ENCODE measurements around the gene LRRC4.

Gene LRRC4

DNA sequence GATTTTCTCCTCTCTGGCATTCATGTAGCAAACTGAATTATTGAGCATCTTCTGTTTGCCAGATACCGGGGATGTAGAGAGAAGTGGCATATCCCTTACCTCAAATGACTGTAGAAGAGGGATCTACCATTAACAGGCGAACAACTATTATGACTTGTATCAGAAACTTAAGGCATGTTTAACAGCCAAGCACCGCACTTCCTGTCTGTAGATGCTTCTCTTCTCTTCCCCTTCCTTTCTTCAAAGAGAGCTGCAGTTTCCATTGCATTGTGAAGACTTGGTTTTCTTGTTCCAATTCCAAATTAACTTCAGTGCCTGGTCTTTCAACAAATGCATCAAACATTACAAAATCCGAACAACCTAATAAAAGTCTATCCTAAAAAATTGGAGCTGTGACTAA, 49.3 kb downstream of the LRRC4 start:
- no peak overlapping the region for H3K4me3 ChIP-seq (ENCODE audit: low read length)
- no peak for DNase-seq (ENCODE audit: low read depth)
- TF ChIP-seq, protein P1, sequence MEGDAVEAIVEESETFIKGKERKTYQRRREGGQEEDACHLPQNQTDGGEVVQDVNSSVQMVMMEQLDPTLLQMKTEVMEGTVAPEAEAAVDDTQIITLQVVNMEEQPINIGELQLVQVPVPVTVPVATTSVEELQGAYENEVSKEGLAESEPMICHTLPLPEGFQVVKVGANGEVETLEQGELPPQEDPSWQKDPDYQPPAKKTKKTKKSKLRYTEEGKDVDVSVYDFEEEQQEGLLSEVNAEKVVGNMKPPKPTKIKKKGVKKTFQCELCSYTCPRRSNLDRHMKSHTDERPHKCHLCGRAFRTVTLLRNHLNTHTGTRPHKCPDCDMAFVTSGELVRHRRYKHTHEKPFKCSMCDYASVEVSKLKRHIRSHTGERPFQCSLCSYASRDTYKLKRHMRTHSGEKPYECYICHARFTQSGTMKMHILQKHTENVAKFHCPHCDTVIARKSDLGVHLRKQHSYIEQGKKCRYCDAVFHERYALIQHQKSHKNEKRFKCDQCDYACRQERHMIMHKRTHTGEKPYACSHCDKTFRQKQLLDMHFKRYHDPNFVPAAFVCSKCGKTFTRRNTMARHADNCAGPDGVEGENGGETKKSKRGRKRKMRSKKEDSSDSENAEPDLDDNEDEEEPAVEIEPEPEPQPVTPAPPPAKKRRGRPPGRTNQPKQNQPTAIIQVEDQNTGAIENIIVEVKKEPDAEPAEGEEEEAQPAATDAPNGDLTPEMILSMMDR (conservative IDR thresholded peaks at IDR 0.05; ENCODE audit: low read length) = no peak

DNA sequence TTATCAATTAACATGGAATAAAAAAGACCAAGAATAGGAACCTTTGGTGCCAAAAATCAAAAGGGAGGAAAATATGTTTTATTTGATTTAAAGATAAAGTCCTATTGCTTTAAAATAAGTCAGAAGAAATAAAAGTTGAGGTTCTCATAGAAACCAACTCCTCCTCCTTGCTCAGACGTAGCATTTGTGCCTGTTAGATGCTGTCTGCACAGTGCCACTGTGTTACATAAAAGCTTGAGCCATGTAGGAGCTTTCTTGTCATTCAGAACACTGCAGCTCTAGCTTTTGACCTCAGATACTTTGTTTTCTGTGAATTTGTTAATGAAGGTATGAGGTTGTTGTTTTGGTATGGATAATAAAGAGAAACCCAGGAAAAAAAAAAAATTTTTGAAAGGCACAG, 50.3 kb downstream of the LRRC4 start:
- H3K4me3 ChIP-seq (ENCODE audit: low read length) = no peak overlapping the region
- TF ChIP-seq, protein P1 (conservative IDR thresholded peaks at IDR 0.05; ENCODE audit: low read length) = no peak
- DNase-seq (ENCODE audit: low read depth) = no peak

DNA sequence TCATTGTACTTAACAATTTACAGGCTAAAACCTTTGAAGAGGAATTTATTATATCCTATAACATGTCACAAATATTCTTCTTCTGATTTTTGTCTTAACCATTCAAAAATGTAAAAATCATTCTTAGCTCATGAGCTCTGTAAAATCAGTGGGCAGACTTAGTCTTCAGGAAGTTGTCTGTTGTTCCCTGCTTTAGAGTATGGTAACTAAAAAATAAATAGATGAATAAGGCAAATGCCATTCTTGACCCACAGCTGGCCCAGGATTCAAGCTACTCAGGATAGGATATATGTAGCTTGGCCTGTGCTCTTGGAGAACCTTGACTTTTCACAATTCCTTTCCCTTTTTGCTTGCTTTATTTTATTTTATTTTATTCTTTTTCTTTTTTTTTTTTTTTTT, 51.5 kb downstream of the LRRC4 start:
- DNase-seq (ENCODE audit: low read depth) = no peak
- H3K4me3 ChIP-seq (ENCODE audit: low read length) = no peak overlapping the region
- TF ChIP-seq, protein P1 (conservative IDR thresholded peaks at IDR 0.05; ENCODE audit: low read length) = no peak

DNA sequence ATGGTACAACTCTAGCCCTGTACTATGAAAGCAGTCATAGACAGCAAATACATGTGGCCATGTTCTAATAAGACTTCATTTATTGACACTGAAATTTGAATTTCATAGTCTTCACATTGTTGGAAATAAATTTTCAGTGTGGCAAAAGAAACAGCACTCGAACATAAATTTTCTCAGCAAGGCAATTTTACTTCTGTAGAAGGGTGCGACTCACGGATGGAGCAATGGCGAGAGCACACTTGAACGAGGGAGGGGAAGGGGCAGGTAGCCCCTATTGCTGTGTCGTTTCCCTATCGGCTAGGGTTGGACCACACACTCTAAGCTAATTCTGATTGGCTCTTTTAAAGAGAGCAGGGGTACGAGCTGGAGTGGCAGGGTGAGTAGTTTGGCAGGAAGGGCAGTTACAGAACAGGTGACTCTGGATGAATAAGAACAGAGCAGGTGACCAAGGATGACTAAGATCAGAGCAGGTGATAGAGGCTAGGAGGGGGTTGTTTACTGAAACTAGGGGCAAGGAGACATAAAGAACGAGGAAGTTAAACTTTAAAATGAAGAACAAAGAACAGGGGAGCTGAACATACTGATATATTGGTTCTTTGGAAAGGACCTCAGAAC, 52.0 kb downstream of the LRRC4 start:
- no peak for DNase-seq (ENCODE audit: low read depth)
- no peak overlapping the region for H3K4me3 ChIP-seq (ENCODE audit: low read length)
- TF ChIP-seq, protein P1 (conservative IDR thresholded peaks at IDR 0.05; ENCODE audit: low read length) = no peak

DNA sequence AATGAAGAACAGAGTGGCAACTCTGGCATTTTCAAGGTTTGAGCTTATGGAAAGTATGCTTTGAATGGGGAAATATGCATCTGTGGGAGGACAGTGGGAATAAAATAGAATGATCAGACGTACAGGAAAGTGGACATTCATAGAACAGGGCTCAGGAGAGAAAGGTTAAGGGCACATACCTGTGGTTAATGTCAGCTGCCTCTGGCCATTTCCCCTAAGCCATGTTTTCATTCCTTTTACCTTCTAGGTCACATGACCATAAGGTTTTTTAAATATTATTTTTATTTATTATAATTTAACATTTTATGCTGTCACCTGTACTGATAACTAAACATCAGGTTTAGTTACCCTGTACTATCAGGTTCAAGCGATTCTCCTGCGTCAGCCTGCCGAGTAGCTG, 52.8 kb downstream of the LRRC4 start:
- no peak overlapping the region for H3K4me3 ChIP-seq (ENCODE audit: low read length)
- TF ChIP-seq, protein P1 (conservative IDR thresholded peaks at IDR 0.05; ENCODE audit: low read length) = no peak
- DNase-seq (ENCODE audit: low read depth) = no peak

Measured in AG10803 (cell line).